ENCODE data around the gene EZR.
A peak's percentile ranks its signal among the peaks of the same experiment; 100 is the strongest.

EZR gene

DNA sequence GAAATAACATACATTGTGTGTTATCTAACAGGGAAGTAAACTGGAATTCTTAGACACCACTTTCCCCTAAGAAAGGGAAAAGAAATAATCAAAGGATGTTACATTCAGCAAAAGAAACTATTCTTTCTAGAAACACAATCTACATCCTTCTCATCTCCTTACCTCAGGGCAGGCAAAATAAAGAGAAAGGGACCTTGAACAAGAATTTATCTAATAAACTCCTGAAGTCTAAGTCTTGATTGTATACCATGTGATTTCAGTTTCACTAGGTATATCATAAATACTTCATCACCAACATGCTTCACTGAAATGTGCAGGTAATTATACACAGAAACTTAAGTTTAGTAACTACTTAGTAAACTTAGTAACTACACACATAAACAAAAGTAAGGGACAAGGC is 15.0 kb downstream of the EZR start:
- TF ChIP-seq, protein P1, sequence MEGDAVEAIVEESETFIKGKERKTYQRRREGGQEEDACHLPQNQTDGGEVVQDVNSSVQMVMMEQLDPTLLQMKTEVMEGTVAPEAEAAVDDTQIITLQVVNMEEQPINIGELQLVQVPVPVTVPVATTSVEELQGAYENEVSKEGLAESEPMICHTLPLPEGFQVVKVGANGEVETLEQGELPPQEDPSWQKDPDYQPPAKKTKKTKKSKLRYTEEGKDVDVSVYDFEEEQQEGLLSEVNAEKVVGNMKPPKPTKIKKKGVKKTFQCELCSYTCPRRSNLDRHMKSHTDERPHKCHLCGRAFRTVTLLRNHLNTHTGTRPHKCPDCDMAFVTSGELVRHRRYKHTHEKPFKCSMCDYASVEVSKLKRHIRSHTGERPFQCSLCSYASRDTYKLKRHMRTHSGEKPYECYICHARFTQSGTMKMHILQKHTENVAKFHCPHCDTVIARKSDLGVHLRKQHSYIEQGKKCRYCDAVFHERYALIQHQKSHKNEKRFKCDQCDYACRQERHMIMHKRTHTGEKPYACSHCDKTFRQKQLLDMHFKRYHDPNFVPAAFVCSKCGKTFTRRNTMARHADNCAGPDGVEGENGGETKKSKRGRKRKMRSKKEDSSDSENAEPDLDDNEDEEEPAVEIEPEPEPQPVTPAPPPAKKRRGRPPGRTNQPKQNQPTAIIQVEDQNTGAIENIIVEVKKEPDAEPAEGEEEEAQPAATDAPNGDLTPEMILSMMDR (IDR thresholded peaks at IDR 0.05; ENCODE audit: control insufficient read depth, insufficient read depth, low read depth, low read length, missing control alignments) = no peak
- DNase-seq (ENCODE audit: low read depth) = no peak
- no peak overlapping the region for H3K4me3 ChIP-seq (ENCODE audit: control insufficient read depth, low read depth, low read length)

GRCh38 chr6:158803733-158804143 is 15.4 kb downstream of the EZR start:
- H3K4me3 ChIP-seq (ENCODE audit: control insufficient read depth, low read depth, low read length) = no peak overlapping the region
- TF ChIP-seq, protein P1 (IDR thresholded peaks at IDR 0.05; ENCODE audit: control insufficient read depth, insufficient read depth, low read depth, low read length, missing control alignments) = no peak
- no peak for DNase-seq (ENCODE audit: low read depth)

DNA sequence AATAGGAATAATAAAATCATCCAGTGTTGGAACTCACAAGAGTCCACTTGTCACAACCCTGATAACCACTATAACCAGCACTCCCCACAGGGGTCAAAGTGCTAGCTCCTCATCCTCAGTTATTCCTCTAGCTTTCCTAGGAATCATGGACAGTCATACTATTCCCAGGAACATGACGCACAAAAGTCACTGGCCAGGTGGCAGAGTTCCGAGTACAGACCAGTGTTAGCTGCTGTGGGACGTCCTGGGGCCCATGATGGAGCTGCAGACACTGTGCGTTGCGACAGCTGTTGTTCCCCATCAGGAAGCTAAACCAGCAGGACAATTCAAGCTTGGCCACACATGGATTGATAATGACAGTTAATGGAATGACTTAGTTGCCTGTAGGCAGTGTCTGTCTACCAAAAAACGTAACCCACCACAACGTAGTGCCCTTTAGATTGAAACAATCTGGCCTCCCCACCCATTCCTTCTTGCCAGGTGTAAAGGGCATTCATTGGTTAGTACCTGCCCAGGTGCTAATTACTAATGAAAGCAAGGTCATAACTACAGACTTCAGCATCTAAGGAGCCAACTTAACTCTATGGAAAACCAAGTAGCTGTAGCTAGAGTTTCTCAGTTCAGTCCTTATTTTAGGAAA is 17.4 kb downstream of the EZR start:
- no peak overlapping the region for H3K4me3 ChIP-seq (ENCODE audit: control insufficient read depth, low read depth, low read length)
- TF ChIP-seq, protein P1 (IDR thresholded peaks at IDR 0.05; ENCODE audit: control insufficient read depth, insufficient read depth, low read depth, low read length, missing control alignments) = no peak
- DNase-seq (ENCODE audit: low read depth) = no peak

- H3K4me3 ChIP-seq (ENCODE audit: control insufficient read depth, low read depth, low read length) = no peak overlapping the region
- DNase-seq (ENCODE audit: low read depth) = peak; percentile 28
These were observed 19.9 kb downstream of the EZR start for GRCh38 chr6:158799051-158799792.

GRCh38 chr6:158798311-158798710 is 20.9 kb downstream of the EZR start:
- no peak for DNase-seq (ENCODE audit: low read depth)
- TF ChIP-seq, protein P1 (IDR thresholded peaks at IDR 0.05; ENCODE audit: control insufficient read depth, insufficient read depth, low read depth, low read length, missing control alignments) = no peak
- no peak overlapping the region for H3K4me3 ChIP-seq (ENCODE audit: control insufficient read depth, low read depth, low read length)

More at GRCh38 chr6:158799051-158799792, 19.9 kb downstream of the EZR start:
- TF ChIP-seq, protein P1 (IDR thresholded peaks at IDR 0.05; ENCODE audit: control insufficient read depth, insufficient read depth, low read depth, low read length, missing control alignments) = no peak

GRCh38 chr6:158797331-158798310 is 21.5 kb downstream of the EZR start:
- TF ChIP-seq, protein P1 (IDR thresholded peaks at IDR 0.05; ENCODE audit: control insufficient read depth, insufficient read depth, low read depth, low read length, missing control alignments) = no peak
- no peak overlapping the region for H3K4me3 ChIP-seq (ENCODE audit: control insufficient read depth, low read depth, low read length)

More at GRCh38 chr6:158797331-158798310, 21.5 kb downstream of the EZR start:
- peak; percentile 68 for DNase-seq (ENCODE audit: low read depth)
